SK-N-SH (cell line): ENCODE results near the gene CTNNA3. TPM values are rescaled to one million over a fixed set of nuclear protein-coding genes. Genes with fewer than 3 reads are reported as not detected.

Source experiments
- CTCF ChIA-PET: fragments of 300-600, 350-600 bp; formaldehyde crosslinking; extraction: SDS; loops from one replicate; lab custom pipeline; 2021; lab: Yijun Ruan, JAX
- POLR2A ChIA-PET: fragments of 350-600 bp; sonication (Branson Sonifier 250); formaldehyde crosslinking; extraction: SDS; loops from one replicate; lab custom pipeline; 2020; ENCODE audit warnings: antibody characterized with exemption, inconsistent platforms; lab: Yijun Ruan, JAX
- DNase-seq: peaks from one replicate; pipeline ENCODE4 v3.0.0; 2012
- H2AFZ ChIP-seq: fragments of 200-600 bp; sonication (generic); 2 replicates; pipeline ENCODE4 v1.8.1; 2016; ENCODE audit warnings: antibody characterized with exemption, mild to moderate bottlenecking, low read depth
- H3F3A ChIP-seq: fragments of 200-600 bp; sonication (generic); replicated peaks from 2 replicates; pipeline ENCODE3; 2016; ENCODE audit warnings: antibody characterized with exemption, mild to moderate bottlenecking; ENCODE audit not compliant: insufficient read depth
- H3K27ac ChIP-seq, 2 experiments: fragments of 200-500 bp in 1 of 2; fragments of 200-600 bp in 1 of 2; sonication (Bioruptor generic) in 1 of 2; sonication (generic), shearing (Covaris generic) in 1 of 2; 2 replicates each; pipeline versions ENCODE4 v1.5.1 to v1.6.1; 2014 to 2016; ENCODE audit warnings: low read depth in 2 of 2, inconsistent platforms in 1 of 2, low read length in 1 of 2, mild to moderate bottlenecking in 1 of 2, mixed read lengths in 1 of 2
- H3K27me3 ChIP-seq: fragments of 200-600 bp; sonication (generic), shearing (Covaris generic); 2 replicates; pipeline ENCODE4 v1.6.1; 2016; ENCODE audit warnings: mixed run types; ENCODE audit not compliant: insufficient read depth
- H3K36me3 ChIP-seq, 2 experiments: fragments of 200-500 bp in 1 of 2; fragments of 200-600 bp in 1 of 2; sonication (Bioruptor generic) in 1 of 2; sonication (generic) in 1 of 2; replicated peaks in 1 of 2; 2 replicates each; pipeline versions ENCODE3 to v1.5.1; 2014 to 2016; ENCODE audit warnings: low read length in 1 of 2, mild to moderate bottlenecking in 1 of 2; ENCODE audit not compliant: insufficient read depth in 2 of 2, control insufficient read depth in 1 of 2
- H3K4me1 ChIP-seq, 2 experiments: fragments of 200-500 bp in 1 of 2; fragments of 200-600 bp in 1 of 2; sonication (Bioruptor generic) in 1 of 2; sonication (generic), shearing (Covaris generic) in 1 of 2; 2 replicates each; pipeline versions ENCODE4 v1.5.1 to v1.6.1; 2014 to 2016; ENCODE audit warnings: low read depth in 1 of 2, low read length in 1 of 2, mixed run types in 1 of 2; ENCODE audit not compliant: insufficient read depth in 2 of 2, control insufficient read depth in 1 of 2
- H3K4me2 ChIP-seq: fragments of 200-600 bp; sonication (generic), shearing (Covaris generic); 2 replicates; pipeline ENCODE4 v1.6.1; 2017; ENCODE audit warnings: mixed run types
- H3K4me3 ChIP-seq, 2 experiments: fragments of 200-500 bp in 1 of 2; fragments of 200-600 bp in 1 of 2; sonication (Bioruptor generic) in 1 of 2; sonication (generic), shearing (Covaris generic) in 1 of 2; 2 replicates each; pipeline versions ENCODE4 v1.5.1 to v1.8.1; 2014 to 2016; ENCODE audit warnings: low read depth in 2 of 2, inconsistent platforms in 1 of 2, low read length in 1 of 2, mild to moderate bottlenecking in 1 of 2, mixed read lengths in 1 of 2, moderate library complexity in 1 of 2
- H3K79me2 ChIP-seq: fragments of 200-600 bp; sonication (generic); 2 replicates; pipeline ENCODE4 v1.8.1; 2017; ENCODE audit warnings: mild to moderate bottlenecking; ENCODE audit not compliant: insufficient read depth
- H3K9ac ChIP-seq: fragments of 200-600 bp; sonication (generic); 2 replicates; pipeline ENCODE4 v1.6.1; 2017; ENCODE audit warnings: mixed run types
- H3K9me2 ChIP-seq: fragments of 200-600 bp; sonication (generic); 2 replicates; pipeline ENCODE4 v1.6.1; 2017; ENCODE audit warnings: mixed run types
- H3K9me3 ChIP-seq: fragments of 200-600 bp; sonication (generic); 2 replicates; pipeline ENCODE4 v1.6.1; 2017; ENCODE audit warnings: mixed run types, mild to moderate bottlenecking, moderate library complexity
- H4K20me1 ChIP-seq: fragments of 200-600 bp; sonication (generic); 2 replicates; pipeline ENCODE4 v1.6.1; 2017; ENCODE audit warnings: mild to moderate bottlenecking, mixed run types; ENCODE audit not compliant: insufficient read depth
- FOSL2 ChIP-seq: IDR thresholded peaks from 2 replicates; pipeline ENCODE4 v1.4.0; 2012; ENCODE audit warnings: low read depth, mild to moderate bottlenecking, moderate library complexity, borderline replicate concordance
- FOXJ3 ChIP-seq: sonication (generic); formaldehyde crosslinking; IDR thresholded peaks from 2 replicates; pipeline ENCODE4 v1.5.1; 2020; ENCODE audit warnings: mild to moderate bottlenecking, missing genetic modification reagents
- FOXM1 ChIP-seq: IDR thresholded peaks from 2 replicates; pipeline ENCODE4 v1.4.0; 2012; ENCODE audit warnings: low read depth, mild to moderate bottlenecking
- GABPA ChIP-seq: IDR thresholded peaks from 2 replicates; pipeline ENCODE4 v1.4.0; 2012; ENCODE audit warnings: low read depth, mild to moderate bottlenecking
- GATA2 ChIP-seq: sonication (generic); formaldehyde crosslinking; IDR thresholded peaks from 2 replicates; pipeline ENCODE4 v1.5.0; 2020; ENCODE audit warnings: mild to moderate bottlenecking, missing genetic modification reagents
- IRF3 ChIP-seq: fragments of 150-350 bp; IDR thresholded peaks from 2 replicates; pipeline ENCODE4 v1.6.1; 2016; ENCODE audit warnings: mild to moderate bottlenecking, low read depth, low read length
- MEF2A ChIP-seq: IDR thresholded peaks from 2 replicates; pipeline ENCODE4 v1.4.0; 2012; ENCODE audit warnings: low read depth, borderline replicate concordance
- MXI1 ChIP-seq: IDR thresholded peaks from 2 replicates; pipeline ENCODE4 v1.6.1; 2012; ENCODE audit warnings: mild to moderate bottlenecking, low read depth, low read length, improper control_type of control experiment
- NRF1 ChIP-seq: IDR thresholded peaks from 2 replicates; pipeline ENCODE4 v1.6.1; 2012; ENCODE audit warnings: low read depth, mild to moderate bottlenecking, low read length
- RFX5 ChIP-seq: IDR thresholded peaks from 2 replicates; pipeline ENCODE4 v1.6.1; 2012; ENCODE audit warnings: mild to moderate bottlenecking, improper control_type of control experiment, low read length
- TCF12 ChIP-seq: IDR thresholded peaks from 2 replicates; pipeline ENCODE4 v1.4.0; 2012
- TEAD4 ChIP-seq: IDR thresholded peaks from 2 replicates; pipeline ENCODE4 v1.4.0; 2012; ENCODE audit warnings: mild to moderate bottlenecking, borderline replicate concordance; ENCODE audit not compliant: insufficient read depth
- USF1 ChIP-seq: IDR thresholded peaks from 2 replicates; pipeline ENCODE4 v1.4.0; 2012; ENCODE audit warnings: low read depth, borderline replicate concordance
- YY1 ChIP-seq: IDR thresholded peaks from 2 replicates; pipeline ENCODE4 v1.4.0; 2012; ENCODE audit warnings: low read depth, mild to moderate bottlenecking
- WGBS: methylation state at CpG from one replicate; pipeline ENCODE4 v1.1.6; 2017; ENCODE audit warnings: low lambda C conversion rate; 5-methylcytosine and 5-hydroxymethylcytosine counted together
- polyA plus RNA-seq, 3 experiments: library from polyadenylated mRNA; depleted of rRNA; stranded (reverse); fragments of >200 nt; gene quantifications; 2 replicates each; pipeline ENCODE4 v1.2.3, GENCODE V29; 2012
- TF ChIP-seq, protein P1 (sequence below): fragments of 150-350 bp; IDR thresholded peaks from 2 replicates; pipeline ENCODE4 v1.6.1; 2017; ENCODE audit warnings: antibody characterized with exemption, low read length, low read depth, borderline replicate concordance
- TF ChIP-seq, protein P2 (sequence below): IDR thresholded peaks from 2 replicates; pipeline ENCODE4 v1.6.1; 2012; ENCODE audit warnings: mild to moderate bottlenecking, low read depth, low read length, moderate library complexity

CTNNA3 gene
- polyA plus RNA-seq, 1 of the 3 experiments (the other 2 are of a cell fraction): not detected

DNA sequence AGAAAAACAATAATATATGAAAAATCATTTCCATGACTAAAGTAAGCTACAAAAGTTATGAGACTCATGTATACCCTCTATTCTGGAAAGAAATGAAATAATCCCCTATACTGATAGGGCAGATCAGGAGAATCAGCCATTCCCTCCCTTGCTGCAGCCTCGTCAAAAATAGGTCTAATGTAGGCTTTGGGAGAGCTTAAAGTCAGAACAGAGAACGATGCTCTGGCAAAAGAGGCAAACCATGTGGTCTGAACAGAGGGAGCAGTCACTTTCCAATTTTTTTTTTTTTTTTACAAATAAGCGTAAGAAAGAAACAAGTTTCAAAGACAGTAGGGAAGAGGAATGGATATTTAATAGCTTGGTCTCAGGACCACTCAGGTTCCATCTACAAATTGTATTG lies 1232.4 kb downstream of the CTNNA3 start:
- H3K36me3 ChIP-seq: no peaks in the 10 kb centered on the region
- TF ChIP-seq GABPA (no peak), USF1 (no peak), TEAD4 (no peak), MXI1 (no peak), IRF3 (no peak), TCF12 (no peak), YY1 (no peak), FOXM1 (no peak), NRF1 (no peak), MEF2A (no peak), FOXJ3 (CRISPR knock-in tag) (no peak), RFX5 (no peak), FOSL2 (no peak)
- TF ChIP-seq, protein P1, sequence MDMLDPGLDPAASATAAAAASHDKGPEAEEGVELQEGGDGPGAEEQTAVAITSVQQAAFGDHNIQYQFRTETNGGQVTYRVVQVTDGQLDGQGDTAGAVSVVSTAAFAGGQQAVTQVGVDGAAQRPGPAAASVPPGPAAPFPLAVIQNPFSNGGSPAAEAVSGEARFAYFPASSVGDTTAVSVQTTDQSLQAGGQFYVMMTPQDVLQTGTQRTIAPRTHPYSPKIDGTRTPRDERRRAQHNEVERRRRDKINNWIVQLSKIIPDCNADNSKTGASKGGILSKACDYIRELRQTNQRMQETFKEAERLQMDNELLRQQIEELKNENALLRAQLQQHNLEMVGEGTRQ: no peak
- no peak overlapping the region for H3K27ac ChIP-seq
- no peak for DNase-seq
- H3K79me2 ChIP-seq: no peaks in the 10 kb centered on the region
- H3K4me2 ChIP-seq: no peak overlapping the region
- no peaks in the 10 kb centered on the region for H3F3A ChIP-seq
- H4K20me1 ChIP-seq: no peaks in the 10 kb centered on the region
- no peaks in the 10 kb centered on the region for H3K4me1 ChIP-seq
- WGBS: 17% methylated on average over 3 of the region's 3 CpGs
- no peaks in the 10 kb centered on the region for H3K27me3 ChIP-seq
- ChIA-PET CTCF (no interaction called here), POLR2A (no interaction called here)
- H3K9me2 ChIP-seq: no peaks in the 10 kb centered on the region
- H2AFZ ChIP-seq: no peak overlapping the region
- no peak overlapping the region for H3K9ac ChIP-seq
- no peaks in the 10 kb centered on the region for H3K9me3 ChIP-seq
- no peak overlapping the region for H3K4me3 ChIP-seq

DNA sequence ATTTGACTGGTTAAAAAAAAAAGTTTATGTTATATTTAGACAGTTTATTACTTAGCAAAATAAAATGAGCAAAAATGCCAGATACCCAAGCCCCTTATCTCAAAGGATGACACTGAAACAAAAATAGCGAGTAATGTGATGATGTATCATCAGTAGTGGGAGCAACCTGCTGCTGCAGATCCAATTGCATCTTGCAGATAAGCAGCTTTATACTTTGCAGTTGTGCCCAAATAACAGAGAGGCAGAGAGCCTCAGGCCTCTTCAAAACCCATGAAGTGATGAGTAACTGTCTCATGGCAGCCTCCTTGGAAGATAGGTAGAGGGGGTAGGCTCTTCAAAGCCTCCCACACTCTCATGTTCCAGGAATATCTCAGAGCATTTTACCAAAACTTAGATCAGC lies 1238.4 kb downstream of the CTNNA3 start:
- TF ChIP-seq GATA2 (CRISPR knock-in tag): 0 out of 2 replicates have a peak, but pooled peaks have one; percentile 29
- TF ChIP-seq, protein P2, sequence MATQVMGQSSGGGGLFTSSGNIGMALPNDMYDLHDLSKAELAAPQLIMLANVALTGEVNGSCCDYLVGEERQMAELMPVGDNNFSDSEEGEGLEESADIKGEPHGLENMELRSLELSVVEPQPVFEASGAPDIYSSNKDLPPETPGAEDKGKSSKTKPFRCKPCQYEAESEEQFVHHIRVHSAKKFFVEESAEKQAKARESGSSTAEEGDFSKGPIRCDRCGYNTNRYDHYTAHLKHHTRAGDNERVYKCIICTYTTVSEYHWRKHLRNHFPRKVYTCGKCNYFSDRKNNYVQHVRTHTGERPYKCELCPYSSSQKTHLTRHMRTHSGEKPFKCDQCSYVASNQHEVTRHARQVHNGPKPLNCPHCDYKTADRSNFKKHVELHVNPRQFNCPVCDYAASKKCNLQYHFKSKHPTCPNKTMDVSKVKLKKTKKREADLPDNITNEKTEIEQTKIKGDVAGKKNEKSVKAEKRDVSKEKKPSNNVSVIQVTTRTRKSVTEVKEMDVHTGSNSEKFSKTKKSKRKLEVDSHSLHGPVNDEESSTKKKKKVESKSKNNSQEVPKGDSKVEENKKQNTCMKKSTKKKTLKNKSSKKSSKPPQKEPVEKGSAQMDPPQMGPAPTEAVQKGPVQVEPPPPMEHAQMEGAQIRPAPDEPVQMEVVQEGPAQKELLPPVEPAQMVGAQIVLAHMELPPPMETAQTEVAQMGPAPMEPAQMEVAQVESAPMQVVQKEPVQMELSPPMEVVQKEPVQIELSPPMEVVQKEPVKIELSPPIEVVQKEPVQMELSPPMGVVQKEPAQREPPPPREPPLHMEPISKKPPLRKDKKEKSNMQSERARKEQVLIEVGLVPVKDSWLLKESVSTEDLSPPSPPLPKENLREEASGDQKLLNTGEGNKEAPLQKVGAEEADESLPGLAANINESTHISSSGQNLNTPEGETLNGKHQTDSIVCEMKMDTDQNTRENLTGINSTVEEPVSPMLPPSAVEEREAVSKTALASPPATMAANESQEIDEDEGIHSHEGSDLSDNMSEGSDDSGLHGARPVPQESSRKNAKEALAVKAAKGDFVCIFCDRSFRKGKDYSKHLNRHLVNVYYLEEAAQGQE: no peak
- H3K79me2 ChIP-seq: no peaks in the 10 kb centered on the region
- H3F3A ChIP-seq: no peaks in the 10 kb centered on the region
- H3K4me3 ChIP-seq: no peak overlapping the region
- H3K27me3 ChIP-seq: no peaks in the 10 kb centered on the region
- POLR2A ChIA-PET: no interaction called here
- DNase-seq: no peak
- no peak overlapping the region for H3K4me2 ChIP-seq
- no peak overlapping the region for H3K9ac ChIP-seq
- CTCF ChIA-PET: no interaction called here
- H3K4me1 ChIP-seq: no peaks in the 10 kb centered on the region
- H3K36me3 ChIP-seq: no peaks in the 10 kb centered on the region
- H2AFZ ChIP-seq: no peak overlapping the region
- H3K9me2 ChIP-seq: no peaks in the 10 kb centered on the region
- WGBS: 7% methylated on average over 1 of the region's 1 CpG
- no peaks in the 10 kb centered on the region for H4K20me1 ChIP-seq
- no peaks in the 10 kb centered on the region for H3K9me3 ChIP-seq
- H3K27ac ChIP-seq: no peak overlapping the region
